ENCODE data around the gene CAMK1D.

GRCh38 chr10:12507165-12507850 lies 158.0 kb downstream of the CAMK1D start:
- TF ChIP-seq POLR2A (IDR thresholded peaks at IDR 0.05) (no peak), CTCF (IDR thresholded peaks at IDR 0.05) (no peak)
